Endothelial cell of umbilical vein (primary cell): ENCODE measurements around the gene SPATS1. TPM values are rescaled to one million over a fixed set of nuclear protein-coding genes. Genes with fewer than 3 reads are reported as not detected.

Experiments
- BruUV-seq: library from RNA; stranded (reverse); fragments of 400-500 nt; replicated peaks from 2 replicates; lab custom pipeline; 2021; lab: Mats Ljungman, UMichigan
- CTCF ChIA-PET: fragments of 300-600, 350-600 bp; sonication (Branson Sonifier 250); formaldehyde crosslinking; loops from one replicate; lab custom pipeline; 2021; ENCODE audit warnings: antibody characterized with exemption, inconsistent platforms; lab: Charles Lee
- POLR2A ChIA-PET: fragments of 300-600, 350-600 bp; sonication (Branson Sonifier 250); formaldehyde crosslinking; loops from one replicate; lab custom pipeline; 2021; ENCODE audit warnings: antibody characterized with exemption, inconsistent platforms; lab: Charles Lee
- DNase-seq: peaks from one replicate; pipeline ENCODE4 v3.0.0-alpha.2; 2011; ENCODE audit warnings: low read depth, low spot score
- FAIRE-seq: peaks from 2 replicates; lab custom pipeline; 2011; peaks lifted over from hg19 to GRCh38; lab: Jason Lieb, UNC
- H2AFZ ChIP-seq: 2 replicates; pipeline ENCODE4 v1.6.0; 2012; ENCODE audit warnings: low read depth, low read length, control low read depth, inconsistent platforms
- H3K27ac ChIP-seq: 2 replicates; pipeline ENCODE4 v1.5.1; 2011; ENCODE audit warnings: low read depth, mild to moderate bottlenecking, control low read depth, low read length, moderate library complexity; ENCODE audit not compliant: insufficient read depth
- H3K27me3 ChIP-seq, 2 experiments: 2 replicates each; pipeline versions ENCODE4 v1.6.0 to v1.6.1; 2011; ENCODE audit warnings: low read length in 2 of 2, mixed read lengths in 1 of 2; ENCODE audit not compliant: control insufficient read depth in 2 of 2, insufficient read depth in 2 of 2
- H3K36me3 ChIP-seq, 2 experiments: 2 replicates in 1 of 2; 3 replicates in 1 of 2; pipeline ENCODE4 v1.5.1; 2011; ENCODE audit warnings: low read length in 2 of 2, mild to moderate bottlenecking in 1 of 2, moderate library complexity in 1 of 2; ENCODE audit not compliant: control insufficient read depth in 2 of 2, insufficient read depth in 2 of 2; ENCODE audit errors: extremely low read depth in 1 of 2
- H3K4me1 ChIP-seq: 3 replicates; pipeline ENCODE4 v1.5.1; 2011; ENCODE audit warnings: mild to moderate bottlenecking, low read length; ENCODE audit not compliant: control insufficient read depth, insufficient read depth; ENCODE audit errors: extremely low read depth
- H3K4me2 ChIP-seq: 2 replicates; pipeline ENCODE4 v1.6.1; 2011; ENCODE audit warnings: low read length, control low read depth, mixed read lengths; ENCODE audit not compliant: insufficient read depth
- H3K4me3 ChIP-seq, 3 experiments: fragments of 200-600 bp in 1 of 3; sonication (generic), shearing (Covaris generic) in 1 of 3; replicated peaks in 1 of 3; 2 replicates each; pipeline ENCODE4 v1.5.1; 2011 to 2016; ENCODE audit warnings: control low read depth in 3 of 3, low read length in 3 of 3, mild to moderate bottlenecking in 2 of 3, inconsistent platforms in 1 of 3, low read depth in 1 of 3, moderate library complexity in 1 of 3; ENCODE audit not compliant: insufficient read depth in 1 of 3
- H3K79me2 ChIP-seq: 2 replicates; pipeline ENCODE4 v1.6.0; 2012; ENCODE audit warnings: low read length, inconsistent platforms; ENCODE audit not compliant: control insufficient read depth, insufficient read depth
- H3K9ac ChIP-seq: replicated peaks from 2 replicates; pipeline ENCODE3; 2011; ENCODE audit warnings: low read length, control low read depth; ENCODE audit not compliant: insufficient read depth; ENCODE audit errors: extremely low read depth
- H3K9me1 ChIP-seq: replicated peaks from 3 replicates; pipeline ENCODE4 v1.6.0; 2011; ENCODE audit warnings: mild to moderate bottlenecking, low read length; ENCODE audit not compliant: control insufficient read depth, insufficient read depth; ENCODE audit errors: extremely low read depth
- H3K9me3 ChIP-seq: replicated peaks from 2 replicates; pipeline ENCODE4 v1.5.1; 2012; ENCODE audit warnings: low read length, inconsistent platforms; ENCODE audit not compliant: control insufficient read depth, insufficient read depth
- H4K20me1 ChIP-seq: replicated peaks from 2 replicates; pipeline ENCODE3; 2011; ENCODE audit warnings: mild to moderate bottlenecking, low read length; ENCODE audit not compliant: control insufficient read depth, insufficient read depth; ENCODE audit errors: extremely low read depth
- CTCF ChIP-seq, 2 donors: IDR thresholded peaks; 1 replicate in 1 of 2; 2 replicates in 1 of 2; pipeline ENCODE4 v1.5.1; 2011; ENCODE audit warnings: low read length in 2 of 2, mild to moderate bottlenecking in 2 of 2, moderate library complexity in 2 of 2, control low read depth in 1 of 2, inconsistent platforms in 1 of 2, low read depth in 1 of 2; ENCODE audit not compliant: insufficient read depth in 1 of 2; ENCODE audit errors: extremely low read depth in 1 of 2
- EZH2 ChIP-seq: IDR thresholded peaks from 2 replicates; pipeline ENCODE4 v1.6.1; 2012; ENCODE audit warnings: borderline replicate concordance, low read depth, mild to moderate bottlenecking, moderate library complexity, low read length, inconsistent platforms; ENCODE audit not compliant: severe bottlenecking
- FOS ChIP-seq: IDR thresholded peaks from 2 replicates; pipeline ENCODE4 v1.6.1; 2011; ENCODE audit warnings: mild to moderate bottlenecking, low read length, moderate library complexity, borderline replicate concordance; ENCODE audit not compliant: insufficient read depth
- GATA2 ChIP-seq: IDR thresholded peaks from 2 replicates; pipeline ENCODE4 v1.7.0; 2011; ENCODE audit warnings: low read depth, mild to moderate bottlenecking, moderate library complexity, mixed read lengths, low read length; ENCODE audit not compliant: insufficient read length, insufficient read depth
- JUN ChIP-seq: IDR thresholded peaks from 2 replicates; pipeline ENCODE4 v1.6.1; 2011; ENCODE audit warnings: borderline replicate concordance, low read depth; ENCODE audit not compliant: insufficient read length, insufficient read depth
- MAX ChIP-seq: IDR thresholded peaks from 2 replicates; pipeline ENCODE4 v1.6.1; 2011; ENCODE audit not compliant: insufficient read depth, insufficient read length
- MYC ChIP-seq: IDR thresholded peaks from one replicate; pipeline ENCODE4 v1.6.1; 2011; ENCODE audit warnings: mild to moderate bottlenecking, low read depth, low read length
- POLR2A ChIP-seq: IDR thresholded peaks from 2 replicates; pipeline ENCODE4 v1.6.1; 2012; ENCODE audit warnings: low read depth, mild to moderate bottlenecking, control low read depth, low read length
- POLR2AphosphoS5 ChIP-seq: IDR thresholded peaks from 2 replicates; pipeline ENCODE4 v1.6.1; 2012; ENCODE audit warnings: low read depth, mild to moderate bottlenecking, control low read depth, low read length, moderate library complexity; ENCODE audit not compliant: insufficient read depth
- dilution Hi-C: fragments of 300-500 bp; cut with MboI; formaldehyde crosslinking; loops from one replicate; pipeline ENCODE4 v1.15.0; 2019; ENCODE audit warnings: low sequenced_read_pairs; ENCODE audit not compliant: extremely low pct_ligation_motif_present
- intact Hi-C: fragments of 100-400 bp; cut with micrococcal nuclease; formaldehyde crosslinking; loops from one replicate; pipeline ENCODE4 v1.10.0; 2022
- polyA plus RNA-seq, 4 experiments: library from polyadenylated mRNA; depleted of rRNA in 3 of 4; stranded (reverse) in 3 of 4; unstranded in 1 of 4; fragments of >200 nt; gene quantifications; 2 replicates each; pipeline versions ENCODE4 v1.2.1 to v1.2.3, GENCODE V29; 2011 to 2012; ENCODE audit warnings: missing spikeins in 1 of 4
- total RNA-seq: library from RNA; stranded (reverse); gene quantifications from 2 replicates; pipeline ENCODE4 v1.2.3, GENCODE V29; 2021

The SPATS1 gene
- total and polyA plus RNA-seq, 2 donors (not counting 3 experiments of a cell fraction or from before 2014, with no cell fraction given), result not detected

GRCh38 chr6:44309631-44310030 is 32.8 kb upstream of the SPATS1 start:
- BruUV-seq, result no TSS peak
- H2AFZ ChIP-seq, result no peak overlapping the region
- H3K79me2 ChIP-seq, result peaks cover 9% of the 10 kb centered on the region
- peaks cover 7% of the 10 kb centered on the region for H3K4me1 ChIP-seq
- H3K36me3 ChIP-seq, result peaks cover 4 to 34% of the 10 kb centered on the region in 2 experiments
- H3K27me3 ChIP-seq, result no peaks in the 10 kb centered on the region
- H4K20me1 ChIP-seq, result no peaks in the 10 kb centered on the region
- dilution Hi-C loops, result no loop called here
- H3K4me2 ChIP-seq, result no peak overlapping the region
- FAIRE-seq (no peak), DNase-seq (no peak)
- no peak overlapping the region for H3K4me3 ChIP-seq
- ChIA-PET POLR2A (no interaction called here), CTCF (interaction anchor here (1.2 to 1.4 kb wide), 2 partner anchors 14 to 41 kb away, joined by 3 to 5 read pairs; no protein-coding TSS in a partner anchor)
- H3K27ac ChIP-seq, result no peak overlapping the region
- no peaks in the 10 kb centered on the region for H3K9me3 ChIP-seq
- no peak for TF ChIP-seq CTCF (IDR thresholded peaks at IDR 0.05; ENCODE audit: extremely low read depth in 1 of 2, insufficient read depth in 1 of 2, low read depth in 1 of 2, low read length in 2 of 2)
- no peak for TF ChIP-seq MYC
- TF ChIP-seq EZH2, result no peak
- TF ChIP-seq GATA2, result no peak
- TF ChIP-seq POLR2AphosphoS5, result no peak
- no peak for TF ChIP-seq MAX
- TF ChIP-seq JUN, result no peak
- no peak for TF ChIP-seq POLR2A
- no peak for TF ChIP-seq FOS
- intact Hi-C loops, result no loop called here
- no peaks in the 10 kb centered on the region for H3K9me1 ChIP-seq
- H3K9ac ChIP-seq, result no peak overlapping the region
